Fibroblast of skin of left biceps (primary cell): ENCODE results near the gene POLN.

ENCODE experiments used
- DNase-seq, 2 experiments: peaks; one replicate each; pipeline ENCODE4 v3.0.0-alpha.2; 2013; ENCODE audit warnings: low read depth in 2 of 2

The POLN gene

DNA sequence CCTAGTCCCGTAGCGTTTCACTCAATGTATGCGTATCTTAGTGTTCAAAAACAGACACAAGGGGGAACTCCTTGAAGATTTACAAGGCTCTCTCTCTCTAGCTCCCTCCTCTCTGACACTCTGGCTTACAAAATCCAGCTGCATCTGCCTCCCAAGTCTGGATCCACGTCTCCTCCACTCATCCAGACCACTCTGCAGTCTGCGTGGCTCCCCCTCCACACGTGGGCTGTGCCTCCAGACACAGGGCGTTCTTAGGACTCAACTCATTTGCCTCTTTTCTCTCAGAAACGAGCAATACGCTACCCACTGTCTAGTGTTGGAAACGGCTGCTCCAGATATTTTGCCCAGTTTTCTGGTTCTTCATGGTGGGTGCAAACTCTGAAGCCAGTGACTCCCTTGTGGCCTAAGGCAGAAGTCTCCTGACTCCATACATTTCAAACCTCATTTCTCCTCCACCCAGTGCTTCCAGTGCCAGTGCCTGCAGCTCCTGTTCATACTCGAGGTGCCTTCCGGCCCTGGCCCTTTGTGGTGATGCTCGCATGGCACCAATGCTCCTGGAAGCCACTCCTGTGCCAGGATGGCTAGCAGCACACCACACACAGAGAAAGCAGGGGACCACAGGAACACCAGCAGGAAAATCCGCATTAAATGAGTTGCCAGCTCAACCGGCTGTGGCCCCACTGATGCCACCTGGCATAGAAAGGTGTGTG lies 158.7 kb downstream of the POLN start:
- no peak for DNase-seq

DNA sequence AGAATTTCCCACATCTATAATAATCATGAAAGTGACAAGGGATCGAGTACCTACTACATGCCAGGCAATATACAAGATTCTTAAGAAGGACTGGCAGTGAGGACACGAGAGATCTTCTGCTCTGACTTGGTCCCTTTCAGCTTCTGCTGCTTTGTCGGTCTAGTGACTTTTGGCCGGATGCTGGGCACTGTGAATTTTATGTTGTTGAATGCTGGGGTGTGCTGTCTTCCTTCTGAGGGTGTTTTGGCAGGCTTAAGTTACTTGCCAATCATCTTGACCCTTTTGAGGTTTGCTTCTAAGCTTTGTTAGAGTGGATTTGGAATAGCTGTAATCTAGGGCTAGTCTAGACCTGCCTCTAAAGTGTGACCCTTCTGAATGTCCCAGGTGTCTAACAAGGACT lies 159.3 kb downstream of the POLN start:
- DNase-seq, result no peak

DNA sequence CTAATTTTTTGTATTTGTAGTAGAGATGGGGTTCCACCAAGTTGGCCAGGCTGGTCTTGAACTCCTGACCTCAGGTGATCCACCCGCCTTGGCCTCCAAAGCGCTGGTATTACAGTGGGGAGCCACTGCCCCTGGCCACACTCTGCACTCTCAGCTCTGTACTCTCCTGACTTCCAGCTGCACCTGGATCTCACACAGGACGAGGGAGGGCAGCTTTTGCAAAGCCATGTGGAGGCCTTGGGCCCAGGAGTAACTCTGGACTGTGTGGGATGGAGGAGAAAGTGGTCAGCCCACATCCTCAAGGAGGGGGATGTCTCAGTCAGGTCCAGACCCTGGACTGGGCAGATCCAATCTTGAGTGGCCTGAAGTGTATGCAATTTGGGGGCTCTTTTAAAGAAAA lies 159.8 kb downstream of the POLN start:
- no peak for DNase-seq

DNA sequence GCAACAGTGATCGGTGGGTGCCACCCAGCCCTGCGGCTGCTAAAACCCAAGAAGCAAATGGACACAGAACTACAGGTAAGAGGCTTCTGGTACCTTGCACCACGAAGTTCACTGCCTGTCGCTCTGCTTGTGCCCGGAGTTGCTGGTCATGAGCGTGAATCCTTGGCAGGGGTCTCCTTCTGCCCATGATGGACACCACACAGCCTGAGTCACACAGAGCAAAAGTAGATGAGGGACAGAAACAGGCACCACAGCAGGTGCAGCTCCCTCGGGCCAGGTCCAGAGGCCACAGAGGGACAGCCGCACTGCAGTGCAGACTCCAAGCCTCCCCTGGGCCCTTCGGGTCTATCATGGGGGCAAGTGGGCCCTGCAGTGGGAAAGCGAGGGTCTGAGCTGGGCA lies 160.4 kb downstream of the POLN start:
- no peak for DNase-seq

DNA sequence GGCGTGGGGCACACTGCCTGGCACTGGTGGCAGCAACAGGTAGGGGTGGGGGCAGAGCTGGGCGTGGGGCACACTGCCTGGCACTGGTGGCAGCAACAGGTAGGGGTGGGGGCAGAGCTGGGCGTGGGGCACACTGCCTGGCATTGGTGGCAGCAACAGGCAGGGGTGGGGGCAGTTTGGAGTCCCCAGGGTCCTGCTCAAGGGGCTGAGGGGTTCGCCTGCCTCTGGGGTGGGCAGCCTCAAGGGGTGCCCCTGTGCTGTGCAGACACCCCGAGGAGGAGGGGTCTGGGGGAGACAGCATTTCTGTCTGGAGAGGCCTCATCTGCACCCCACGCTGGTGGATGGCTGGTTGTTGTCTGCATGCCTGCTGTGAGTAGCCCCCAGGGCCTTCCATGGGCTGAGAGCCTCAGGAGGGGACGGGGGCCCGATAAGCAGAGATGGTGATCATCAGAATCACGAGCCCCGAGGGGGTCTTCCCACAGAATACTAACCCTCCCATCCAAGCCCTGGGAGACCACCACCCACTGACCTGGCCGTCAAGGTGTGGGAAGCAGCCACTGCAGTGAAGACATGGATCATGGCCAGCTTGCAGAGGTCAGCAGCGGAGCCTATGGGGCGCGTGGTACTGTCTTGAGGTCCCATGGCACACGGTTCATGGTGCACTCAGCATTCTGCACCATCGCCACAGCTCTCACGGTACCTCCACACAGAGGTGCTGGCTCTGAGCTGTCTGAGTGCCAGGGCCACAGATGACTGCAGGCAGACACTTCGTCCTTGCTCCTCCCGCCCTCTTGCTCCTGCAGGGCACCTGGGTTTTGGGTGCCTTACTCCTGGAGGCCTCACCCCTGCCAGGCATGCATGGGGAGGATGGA lies 161.3 kb downstream of the POLN start:
- no peak for DNase-seq

DNA sequence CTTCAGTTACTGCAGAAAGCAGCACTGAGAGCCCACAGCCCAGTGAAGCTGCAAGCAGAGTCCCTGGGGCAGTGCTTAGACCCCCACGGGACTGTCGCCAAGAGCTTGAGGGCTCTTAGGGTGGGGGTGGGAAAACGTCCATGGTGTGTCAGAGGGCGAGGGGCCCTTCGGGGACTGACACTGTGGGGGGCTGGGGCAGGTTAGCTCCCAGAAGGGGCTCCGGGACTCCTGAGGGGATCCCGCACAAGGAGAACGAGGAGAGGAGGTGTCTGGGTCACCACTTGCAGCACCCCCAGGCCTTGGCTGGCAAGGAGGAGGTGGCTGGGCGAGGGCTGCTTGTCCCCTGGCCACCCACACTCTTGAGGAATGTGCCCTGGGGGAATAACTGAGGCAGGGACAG lies 162.0 kb downstream of the POLN start:
- DNase-seq, result no peak

DNA sequence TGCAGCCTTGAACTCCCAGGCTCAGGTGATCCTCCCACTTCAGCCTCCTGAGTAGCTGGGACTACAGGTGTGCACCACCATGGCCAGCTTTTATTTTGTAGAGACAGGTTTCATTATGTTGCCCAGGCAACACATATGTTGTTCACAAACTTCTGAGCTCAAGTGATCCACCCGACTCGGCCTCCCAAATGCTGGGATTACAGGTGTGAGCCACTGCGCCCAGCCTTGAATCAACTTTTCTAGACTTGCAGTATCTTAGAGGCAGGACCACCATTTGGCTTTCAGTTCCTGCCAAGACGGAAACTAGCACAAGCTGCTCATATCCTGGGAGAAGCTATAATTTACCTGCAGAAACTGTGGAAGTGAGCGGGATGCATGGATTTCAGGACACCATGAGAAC lies 162.9 kb downstream of the POLN start:
- no peak for DNase-seq

DNA sequence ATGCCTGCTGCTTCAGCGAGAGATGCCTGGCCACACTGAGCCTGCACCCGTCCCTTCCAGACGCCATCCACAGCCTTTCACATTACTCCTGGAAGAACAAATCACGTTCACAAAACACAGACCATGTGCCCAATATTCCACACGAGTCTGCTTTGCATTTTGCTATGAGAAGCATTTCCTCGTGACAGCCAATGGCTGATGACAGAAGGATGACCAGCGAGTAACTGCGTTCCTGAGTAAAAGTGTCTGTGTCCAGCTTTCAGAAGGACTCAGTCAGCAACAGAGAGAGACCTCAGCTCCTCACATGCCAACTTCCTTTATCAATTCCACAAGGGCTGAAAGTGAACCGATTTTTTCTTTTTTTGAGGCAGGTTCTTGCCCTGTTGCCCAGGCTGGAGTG lies 163.3 kb downstream of the POLN start:
- no peak for DNase-seq

DNA sequence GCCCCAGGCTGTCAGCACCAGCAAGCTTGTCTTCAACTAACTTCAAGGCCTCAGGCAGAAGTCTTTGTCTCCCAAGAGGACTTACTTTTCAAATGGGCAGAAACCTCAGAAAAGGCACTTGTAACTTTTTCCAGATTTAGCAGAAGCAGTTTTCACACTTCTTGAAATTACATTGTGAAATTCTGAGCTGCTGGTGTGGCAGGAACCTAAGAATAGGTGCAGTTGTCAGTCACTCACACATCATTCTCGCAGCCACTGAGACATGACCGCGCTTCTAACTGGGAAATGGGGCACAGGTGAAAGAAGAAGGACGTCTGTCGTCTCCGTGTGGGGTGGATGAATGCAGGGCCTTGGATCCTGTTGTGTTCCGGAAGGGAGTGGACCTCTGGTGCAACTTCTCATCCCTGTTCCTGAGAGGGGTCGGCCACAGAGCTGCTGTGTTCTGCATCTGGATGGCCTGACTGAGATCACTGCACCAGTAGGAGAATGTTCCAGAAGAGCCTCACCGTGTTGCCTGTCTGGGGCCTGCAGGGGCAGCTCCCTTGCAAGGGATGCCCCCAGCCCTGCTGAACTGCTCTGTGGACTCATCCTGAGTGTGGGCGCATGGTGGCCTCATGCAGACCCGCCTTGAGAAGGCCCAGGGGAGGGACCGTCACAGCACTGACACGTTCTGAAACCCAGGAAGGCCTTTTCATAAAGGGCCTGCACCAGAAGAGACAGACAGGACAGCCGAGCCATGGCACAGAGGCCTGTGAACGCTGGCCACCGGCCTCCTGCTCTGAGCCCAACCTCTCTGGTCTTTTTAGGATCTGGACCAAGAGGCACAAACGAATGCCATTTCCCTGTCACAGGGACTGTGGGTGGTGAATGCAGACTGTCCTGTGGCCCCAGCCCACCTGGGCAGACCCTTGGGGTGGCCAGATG lies 164.1 kb downstream of the POLN start:
- DNase-seq, result no peak

DNA sequence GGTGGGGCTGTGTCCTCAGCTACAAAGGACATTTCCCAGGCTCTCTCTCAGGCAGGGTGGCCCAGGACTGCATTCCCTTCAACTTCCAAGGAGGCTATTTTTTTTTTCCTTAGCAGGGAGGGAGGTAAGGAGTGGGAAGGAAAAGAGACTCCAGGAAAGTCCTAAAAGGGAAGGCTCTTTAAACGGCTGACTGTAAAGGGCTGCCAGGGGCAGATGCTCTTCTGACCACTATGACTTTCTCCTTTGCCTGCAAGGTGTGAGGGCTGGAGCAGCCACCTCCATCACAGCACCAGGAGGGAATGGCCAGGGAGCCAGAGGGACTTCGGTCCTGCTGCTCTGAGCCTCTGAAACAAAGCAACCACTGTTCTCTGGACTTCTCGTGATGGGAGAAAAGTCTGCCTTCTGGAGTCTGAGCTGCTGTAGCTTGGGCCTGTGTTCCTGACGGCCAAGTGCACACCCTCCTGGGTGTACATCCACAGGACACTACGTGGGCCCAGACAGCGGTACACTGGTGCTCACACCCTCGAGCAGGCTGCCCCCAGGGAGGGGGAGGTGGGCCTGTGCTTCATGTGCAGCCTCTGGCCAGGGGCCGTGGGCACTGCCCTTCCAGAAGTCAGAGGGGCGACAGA lies 164.9 kb downstream of the POLN start:
- no peak for DNase-seq

DNA sequence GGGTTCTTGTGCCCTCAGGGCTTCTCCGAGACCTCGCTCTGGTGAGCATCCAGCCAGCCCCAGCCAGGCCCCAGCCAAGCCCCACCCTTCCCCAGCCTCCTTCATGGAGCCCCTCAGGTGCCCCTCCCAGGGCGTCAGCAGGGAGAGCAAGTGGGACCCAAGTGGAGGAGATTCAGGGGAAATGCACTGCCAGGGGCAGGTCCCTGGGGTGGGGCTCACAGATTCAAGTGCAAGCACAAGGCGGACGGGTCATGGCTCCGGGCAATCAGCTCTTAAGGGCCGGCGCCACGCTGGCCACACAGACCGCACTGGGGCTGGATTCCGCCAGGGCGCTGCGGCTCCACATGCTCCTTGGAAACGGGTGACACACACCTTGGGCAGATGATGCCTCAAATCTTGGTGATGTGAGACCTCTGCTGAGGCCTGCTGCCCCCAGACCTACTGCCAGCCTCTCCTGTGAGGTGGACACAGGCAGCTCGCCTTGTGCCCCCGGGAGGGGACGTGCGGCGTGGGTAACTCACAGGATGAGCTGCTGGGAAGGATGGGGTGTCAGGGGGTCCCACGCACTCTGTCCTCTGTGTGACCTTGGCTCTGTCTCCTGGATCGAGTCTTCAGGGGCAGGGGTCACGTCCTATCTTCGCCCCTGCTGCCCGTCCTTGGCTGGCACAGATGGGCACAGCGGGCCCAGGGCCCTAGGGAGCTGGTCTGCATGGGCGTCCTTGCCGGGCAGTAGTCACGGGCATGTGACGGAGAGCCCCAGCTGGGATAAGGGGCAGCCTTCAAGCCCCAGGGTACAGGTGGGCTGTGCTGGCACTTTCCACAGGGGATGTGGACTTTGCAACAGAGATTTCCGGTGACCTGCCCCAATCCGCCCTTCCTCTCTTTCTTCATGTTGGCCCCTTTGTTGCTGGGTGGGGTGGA lies 165.7 kb downstream of the POLN start:
- DNase-seq, result no peak

DNA sequence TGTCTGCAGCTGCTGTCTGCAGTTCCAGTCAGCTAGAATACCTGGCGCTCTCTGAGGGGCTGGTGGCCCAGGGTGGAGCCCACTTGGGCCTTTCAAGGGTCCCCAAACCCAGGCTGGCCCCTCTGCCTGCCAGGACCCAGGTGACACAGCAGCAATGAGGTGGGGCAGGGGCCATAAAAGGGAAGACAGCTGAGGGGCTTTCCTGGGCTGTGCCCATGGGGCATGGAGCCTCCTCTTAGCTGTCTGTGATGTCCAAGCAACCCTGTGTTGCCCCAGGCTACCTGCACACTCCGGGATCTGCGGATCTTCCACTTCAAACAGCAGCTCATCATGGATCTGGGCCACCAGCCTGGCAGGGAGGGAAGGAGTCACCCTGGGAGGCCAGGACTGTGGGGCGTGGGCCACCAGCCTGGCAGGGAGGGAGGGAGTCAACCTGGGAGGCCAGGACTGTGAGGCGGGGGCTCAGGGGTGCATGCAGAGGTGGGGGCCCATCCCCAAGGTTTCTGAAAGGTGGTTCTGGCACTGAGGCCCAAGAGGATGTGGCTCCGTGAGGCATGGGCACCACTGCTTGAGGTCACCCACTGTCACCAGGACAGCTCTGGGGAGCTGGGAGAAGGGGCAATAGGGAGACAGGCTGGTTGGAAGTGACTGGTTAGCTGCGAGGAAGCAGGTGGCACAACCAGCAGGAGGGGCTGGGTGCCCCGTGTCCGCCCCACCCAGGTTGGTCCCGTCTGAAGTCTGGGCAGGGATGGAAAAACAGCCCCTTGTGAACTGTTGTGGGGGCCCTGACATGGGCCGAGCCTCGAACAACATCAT lies 166.5 kb downstream of the POLN start:
- no peak for DNase-seq

DNA sequence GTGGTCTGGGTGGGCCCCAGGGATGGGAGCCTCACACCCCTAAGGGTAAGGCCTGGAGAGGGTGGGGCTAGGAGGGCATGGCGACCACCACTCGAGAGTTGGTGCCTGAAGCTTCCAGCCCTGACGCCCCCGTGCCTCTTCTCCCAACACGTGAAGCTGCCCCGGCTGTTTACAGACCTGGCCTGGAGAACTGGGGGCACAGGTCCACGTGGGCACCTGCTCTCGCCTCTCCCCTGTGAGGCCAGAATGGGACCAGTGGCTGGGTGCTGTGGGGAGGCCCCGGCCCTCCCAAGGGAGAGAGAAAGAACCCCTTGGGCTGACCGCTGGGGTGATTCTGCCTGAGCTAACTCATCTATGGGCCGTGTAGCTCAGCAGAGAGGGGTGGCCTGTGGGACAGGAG lies 167.3 kb downstream of the POLN start:
- DNase-seq, result no peak

DNA sequence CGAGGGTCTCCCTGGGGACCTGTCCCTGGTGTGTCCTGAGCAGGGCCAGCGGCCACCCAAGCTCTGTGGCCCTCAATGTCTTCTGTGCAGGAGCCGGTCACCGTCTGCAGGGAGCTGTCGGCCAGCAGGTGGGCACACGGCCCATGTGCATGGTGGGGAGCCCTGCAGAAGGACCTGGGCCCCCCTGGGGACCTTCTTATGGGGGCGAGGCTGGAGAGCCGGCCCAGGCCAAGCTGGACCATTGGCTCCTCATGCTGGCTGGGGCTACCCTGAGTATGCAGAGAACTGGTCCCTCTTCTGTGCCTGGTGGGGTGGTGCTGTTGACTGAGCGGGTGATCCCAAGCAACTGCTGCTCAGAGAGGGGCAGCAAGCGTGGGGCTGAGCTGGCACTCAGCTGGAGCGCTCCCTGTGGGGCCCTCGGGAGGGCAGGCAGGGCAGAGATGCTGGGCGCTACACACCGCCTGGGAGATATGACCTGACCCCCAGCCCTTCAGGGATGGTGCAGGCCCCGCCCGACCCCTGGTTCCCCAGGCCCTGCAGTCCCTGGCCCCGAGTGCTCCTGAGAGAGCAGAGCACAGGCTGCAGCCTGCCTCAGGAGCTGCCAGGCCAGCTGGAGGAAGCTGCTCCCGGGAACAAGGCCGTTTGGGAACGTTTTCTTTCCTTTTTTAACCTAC lies 168.0 kb downstream of the POLN start:
- DNase-seq, result no peak

DNA sequence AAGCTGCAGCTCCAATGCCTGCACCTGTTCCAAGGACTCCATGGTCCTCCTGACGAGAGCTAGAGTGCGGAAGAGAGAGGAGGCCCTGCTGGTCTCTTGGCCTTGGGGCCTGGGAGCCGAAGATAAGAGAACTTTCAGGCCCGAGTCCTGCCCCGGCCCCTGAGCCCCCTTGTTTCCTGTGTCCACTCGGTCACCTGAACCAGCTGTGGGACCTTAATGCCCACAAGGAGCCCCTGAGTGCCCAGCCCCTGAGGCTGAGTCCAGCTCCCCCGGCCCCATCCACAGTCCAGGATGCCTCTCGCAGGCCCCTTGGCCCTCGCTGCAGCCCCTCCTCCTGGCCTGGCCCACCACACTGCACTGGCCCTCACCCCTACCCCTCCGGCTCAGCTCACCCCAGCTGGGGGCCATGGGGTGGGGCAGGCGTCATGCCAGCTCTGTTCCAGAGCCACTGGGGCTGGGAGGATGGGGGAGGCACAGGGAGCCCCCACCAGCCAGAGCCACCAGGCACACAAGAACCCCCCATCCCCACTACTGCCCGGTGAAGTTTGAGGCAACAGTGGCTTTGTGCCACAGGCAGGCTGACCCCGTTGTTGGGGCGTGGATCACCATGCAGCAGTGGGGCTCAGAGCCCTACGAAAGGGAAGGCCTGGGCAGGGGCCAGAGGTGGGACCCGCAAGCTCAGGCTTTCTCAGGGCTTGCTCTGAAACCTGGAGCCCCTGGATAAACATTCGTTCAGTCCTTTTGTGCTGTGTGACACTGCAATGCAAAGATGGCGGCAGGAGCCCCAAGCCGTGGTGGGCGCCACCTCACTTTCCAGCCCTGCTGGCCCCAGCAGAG lies 168.7 kb downstream of the POLN start:
- no peak for DNase-seq

DNA sequence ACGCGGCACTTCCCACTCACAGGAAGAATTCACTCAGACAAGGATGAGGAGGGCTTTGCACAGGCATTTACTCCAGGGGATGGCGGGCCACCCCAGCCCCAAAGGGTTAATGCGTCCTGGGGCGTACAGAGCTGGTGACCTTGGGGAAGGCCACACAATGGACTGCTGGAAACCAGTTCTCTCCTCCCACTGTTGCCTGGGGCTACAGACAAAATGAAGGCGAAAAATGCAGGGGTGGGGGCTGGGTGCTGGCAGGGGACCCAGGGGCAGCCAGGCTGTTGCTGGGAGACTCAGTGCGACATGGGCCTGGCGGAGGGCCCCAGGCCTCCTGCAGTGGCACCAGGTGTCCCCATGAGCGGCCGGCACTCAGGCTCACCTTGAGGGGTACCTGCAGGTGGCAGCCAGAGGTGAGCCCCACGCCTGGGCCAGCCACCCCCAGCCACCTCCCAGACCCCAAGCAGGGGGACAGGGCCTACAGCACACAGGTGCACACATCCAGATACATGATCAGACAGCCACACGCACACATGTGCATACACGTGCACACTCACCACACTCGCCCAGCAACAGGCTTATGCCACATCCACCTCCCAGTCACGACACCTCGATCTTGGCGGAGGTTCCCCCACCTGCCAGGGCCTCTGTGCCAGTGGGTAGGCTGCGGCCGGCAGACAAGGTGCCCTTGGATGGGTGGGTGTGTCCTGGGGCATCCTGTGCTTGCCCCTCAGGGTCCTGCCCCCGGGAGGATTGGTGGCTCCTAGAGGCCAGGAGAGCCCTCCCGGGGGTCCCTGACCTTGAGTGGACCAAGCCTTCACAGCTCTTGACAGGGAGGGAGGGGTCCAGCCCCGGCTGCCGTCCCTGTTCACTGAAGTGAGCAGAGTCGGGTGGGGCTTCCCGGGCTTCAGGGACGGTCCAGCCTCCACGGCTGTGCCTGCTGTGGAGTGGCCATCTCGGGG lies 169.7 kb downstream of the POLN start:
- DNase-seq, result no peak

DNA sequence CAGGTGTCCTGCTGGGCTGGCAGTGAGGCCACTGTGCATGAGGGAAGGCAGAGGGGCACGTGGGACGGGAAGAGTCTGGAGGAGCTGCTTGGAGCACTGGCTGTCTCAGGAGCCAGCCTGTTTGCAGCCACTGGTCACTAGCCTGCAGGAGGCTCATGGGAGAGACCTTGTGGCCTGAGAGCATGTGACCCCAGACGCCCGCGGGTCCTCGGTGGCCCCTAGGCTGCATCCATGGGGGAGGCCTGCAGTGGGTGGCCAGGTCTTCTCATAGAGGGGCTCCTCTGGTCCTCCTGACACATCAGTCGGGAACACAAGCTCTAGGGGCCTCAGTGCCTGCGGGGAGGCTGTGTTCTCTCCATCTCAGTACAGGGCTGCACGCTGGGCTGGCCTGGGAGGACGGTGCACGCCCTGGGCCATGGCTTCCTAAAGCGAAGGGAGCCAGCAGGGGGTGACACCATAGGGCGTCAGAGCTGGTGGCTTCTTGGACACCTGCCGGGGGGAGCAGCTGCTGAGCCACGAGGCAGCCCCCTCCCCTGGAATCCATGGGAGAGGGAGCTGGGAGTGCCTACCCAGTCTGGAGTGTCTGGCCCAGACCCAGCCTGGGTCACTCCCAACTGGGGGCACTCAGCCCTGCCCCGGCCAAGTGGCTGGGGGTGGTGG lies 170.5 kb downstream of the POLN start:
- DNase-seq, result no peak
